SK-N-DZ (cell line): ENCODE data around the gene ELL.

ENCODE experiments used
- DNase-seq: peaks from one replicate; pipeline ENCODE4 v3.0.0-alpha.2; 2015; ENCODE audit warnings: low spot score

The ELL gene

DNA sequence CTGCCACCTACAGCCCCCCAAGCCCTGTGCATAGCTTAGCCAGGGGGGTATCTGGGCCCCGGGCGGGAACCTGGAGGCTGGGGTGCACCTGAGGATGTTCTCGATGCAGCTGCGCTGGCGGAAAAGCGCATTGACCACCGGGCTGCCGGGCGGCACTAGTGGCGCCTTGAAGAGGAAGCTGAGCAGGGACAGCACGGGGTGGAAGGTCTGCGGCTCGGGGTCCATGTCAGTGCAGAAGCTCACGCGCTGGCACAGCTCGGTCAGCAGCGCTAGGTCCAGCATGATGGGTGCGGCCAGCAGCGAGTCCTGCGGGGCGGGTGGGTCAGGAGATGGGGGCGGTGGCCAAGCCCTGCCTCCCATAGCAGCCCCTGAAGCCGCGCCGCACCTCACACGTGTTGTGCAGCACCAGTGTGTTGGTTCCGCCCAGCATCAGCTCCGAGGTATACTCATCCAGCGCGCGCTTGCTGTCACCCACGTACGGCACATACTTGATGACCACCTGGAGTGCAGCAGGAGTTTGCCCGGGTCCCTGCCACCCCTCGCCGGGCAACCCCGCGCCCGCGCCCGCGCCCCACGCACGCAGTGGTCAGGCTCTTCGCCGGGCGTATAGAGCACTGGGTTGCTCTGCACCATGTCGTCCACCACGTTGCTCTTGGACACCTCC, 86.6 kb downstream of the ELL start:
- no peak for DNase-seq

DNA sequence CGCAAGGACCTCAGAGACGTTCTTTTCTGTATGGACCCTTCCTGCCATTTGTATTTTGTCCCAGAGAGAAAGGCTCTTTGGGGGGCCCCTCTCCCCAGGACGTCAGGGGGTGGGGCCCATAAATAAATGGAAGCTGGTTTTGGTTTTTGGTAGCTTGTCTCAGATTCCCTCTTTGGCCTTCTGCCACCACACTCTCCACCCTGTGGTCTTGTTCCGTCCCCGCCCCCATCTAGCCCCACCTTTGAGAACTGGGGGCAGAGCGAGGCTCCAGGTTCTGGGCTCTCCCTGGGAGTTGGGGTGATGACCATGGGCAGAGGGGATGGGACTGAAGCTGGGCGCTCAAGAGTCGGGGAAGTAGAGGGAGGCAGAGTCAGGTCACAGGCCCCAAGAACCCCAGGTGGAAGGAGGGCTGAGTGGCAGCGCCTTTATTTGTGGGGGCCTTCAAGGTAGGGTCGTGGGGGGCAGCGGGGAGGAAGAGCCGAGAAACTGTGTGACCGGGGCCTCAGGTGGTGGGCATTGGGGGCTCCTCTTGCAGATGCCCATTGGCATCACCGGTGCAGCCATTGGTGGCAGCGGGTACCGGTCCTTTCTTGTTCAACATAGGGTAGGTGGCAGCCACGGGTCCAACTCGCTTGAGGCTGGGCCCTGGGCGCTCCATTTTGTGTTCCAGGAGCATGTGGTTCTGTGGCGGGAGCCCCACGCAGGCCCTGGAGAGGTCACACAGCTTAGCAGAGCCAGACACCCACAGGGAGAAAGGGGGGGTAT, 87.3 kb downstream of the ELL start:
- DNase-seq = no peak

- no peak for DNase-seq
These were observed 88.0 kb downstream of the ELL start for GRCh38 chr19:18433735-18434398.

GRCh38 chr19:18433015-18433691, 88.7 kb downstream of the ELL start:
- no peak for DNase-seq

- no peak for DNase-seq
These were observed 89.4 kb downstream of the ELL start for GRCh38 chr19:18432275-18433014.

DNA sequence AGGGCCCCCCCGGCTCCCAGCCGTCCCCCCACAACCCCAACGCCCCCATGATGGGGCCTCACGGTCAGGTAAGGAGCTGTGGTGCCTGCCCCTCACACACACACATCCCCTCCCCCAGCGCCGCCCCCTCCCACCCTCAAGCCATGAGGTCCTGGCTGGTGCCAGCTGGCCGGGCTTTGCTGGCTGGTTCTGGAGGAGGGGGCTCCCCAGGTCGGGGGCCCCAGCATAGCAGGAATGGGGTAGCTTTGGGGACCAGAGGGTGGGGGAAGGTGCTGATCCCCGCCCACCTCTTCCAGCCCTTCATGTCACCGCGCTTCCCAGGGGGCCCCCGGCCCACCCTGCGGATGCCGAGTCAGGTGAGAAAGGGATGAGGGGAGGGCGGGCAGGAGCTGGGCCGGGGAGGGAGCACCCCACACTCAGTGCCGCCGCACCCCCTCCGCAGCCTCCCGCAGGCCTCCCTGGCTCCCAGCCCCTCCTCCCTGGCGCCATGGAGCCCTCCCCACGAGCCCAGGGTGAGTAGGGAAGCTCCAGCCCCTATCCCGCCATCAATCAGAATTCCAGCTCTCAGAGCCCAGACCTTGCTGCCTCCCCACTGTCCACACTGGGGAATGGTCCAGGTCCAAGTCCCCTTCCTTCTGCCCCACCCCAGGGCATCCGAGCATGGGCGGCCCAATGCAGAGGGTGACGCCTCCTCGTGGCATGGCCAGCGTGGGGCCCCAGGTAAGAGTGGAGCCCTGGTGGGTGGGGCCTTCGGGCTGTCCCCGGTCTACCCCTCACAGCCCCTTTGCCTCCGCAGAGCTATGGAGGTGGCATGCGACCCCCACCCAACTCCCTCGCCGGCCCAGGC, 90.3 kb downstream of the ELL start:
- no peak for DNase-seq

- no peak for DNase-seq
These were observed 91.3 kb downstream of the ELL start for GRCh38 chr19:18430417-18431144.

DNA sequence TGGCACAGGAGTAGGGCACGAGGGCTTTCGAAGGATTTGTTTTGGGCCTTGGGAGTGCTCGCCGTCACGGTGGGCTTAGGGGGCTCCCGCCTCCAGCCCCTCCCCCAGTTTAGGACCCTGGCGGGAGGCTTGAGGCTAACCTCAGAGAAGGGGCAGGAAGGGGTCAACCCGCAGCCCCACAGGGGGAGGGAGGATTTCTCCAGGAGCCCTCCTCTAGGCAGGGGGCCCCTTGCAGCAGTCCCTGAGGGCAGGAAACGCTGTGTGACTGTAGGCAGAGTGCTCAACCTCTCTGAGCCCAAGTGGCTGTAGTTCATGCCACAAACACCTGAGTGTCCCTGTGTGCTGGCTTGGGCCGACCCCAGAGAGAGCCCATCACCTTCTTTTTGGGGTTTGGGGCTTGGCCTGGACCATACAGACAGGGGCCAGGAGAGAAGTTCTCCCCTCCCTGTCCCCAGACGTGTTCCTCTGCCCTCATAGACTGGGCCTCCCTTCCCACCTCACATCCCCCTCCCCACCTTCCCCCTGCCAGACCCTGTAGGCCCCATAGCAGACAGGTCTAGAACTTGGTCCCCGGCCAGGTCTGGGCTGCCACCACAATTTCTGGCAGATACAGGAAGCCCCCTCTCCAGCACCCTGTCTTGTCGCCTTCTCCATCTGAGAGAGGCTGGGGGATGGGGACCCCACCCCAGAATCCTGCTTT, 92.0 kb downstream of the ELL start:
- no peak for DNase-seq

DNA sequence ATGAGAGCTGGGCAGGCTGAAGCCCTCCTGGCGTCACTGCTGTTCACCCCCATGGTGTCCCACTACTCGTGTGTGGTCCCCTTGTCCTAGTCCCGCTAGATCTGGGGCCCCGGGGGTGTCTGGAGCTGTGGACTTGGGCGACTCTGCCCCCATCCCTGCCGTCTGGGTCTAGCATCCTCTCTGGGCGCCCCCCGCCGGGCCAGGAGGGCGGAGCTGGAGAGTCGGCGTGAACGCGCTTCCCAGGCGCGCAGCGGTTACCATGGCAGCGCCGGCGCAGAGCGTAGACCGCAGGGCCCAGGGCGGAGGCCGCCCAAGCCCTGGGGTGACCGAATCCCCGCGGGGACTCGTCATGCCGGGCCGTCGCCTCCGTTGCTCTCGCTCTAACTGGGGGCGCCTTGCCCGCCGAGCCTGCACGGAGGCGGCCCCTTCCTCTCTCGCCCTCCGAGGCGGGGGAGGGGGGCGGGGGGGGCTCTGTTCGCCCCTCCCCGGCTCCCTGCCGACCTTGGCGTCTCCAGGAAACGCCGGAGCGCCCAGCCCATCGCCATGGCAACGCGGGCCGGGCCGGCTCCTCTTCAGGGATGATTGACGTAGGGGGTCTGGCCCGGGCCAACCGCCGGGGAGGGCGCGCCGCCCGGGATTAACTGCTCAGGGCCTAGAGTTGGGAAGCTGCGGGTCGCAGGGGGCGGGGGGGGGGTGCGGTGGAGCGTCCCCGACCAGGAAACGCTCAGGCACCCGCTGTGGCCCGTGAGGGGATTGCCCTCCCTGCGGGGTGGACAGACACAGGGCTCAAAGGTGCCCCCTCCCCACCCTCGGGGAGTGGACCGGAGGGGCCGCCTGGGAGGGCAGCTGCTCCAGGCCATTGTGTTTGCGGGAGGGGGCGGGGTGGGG, 92.8 kb downstream of the ELL start:
- peak; percentile 85 for DNase-seq

DNA sequence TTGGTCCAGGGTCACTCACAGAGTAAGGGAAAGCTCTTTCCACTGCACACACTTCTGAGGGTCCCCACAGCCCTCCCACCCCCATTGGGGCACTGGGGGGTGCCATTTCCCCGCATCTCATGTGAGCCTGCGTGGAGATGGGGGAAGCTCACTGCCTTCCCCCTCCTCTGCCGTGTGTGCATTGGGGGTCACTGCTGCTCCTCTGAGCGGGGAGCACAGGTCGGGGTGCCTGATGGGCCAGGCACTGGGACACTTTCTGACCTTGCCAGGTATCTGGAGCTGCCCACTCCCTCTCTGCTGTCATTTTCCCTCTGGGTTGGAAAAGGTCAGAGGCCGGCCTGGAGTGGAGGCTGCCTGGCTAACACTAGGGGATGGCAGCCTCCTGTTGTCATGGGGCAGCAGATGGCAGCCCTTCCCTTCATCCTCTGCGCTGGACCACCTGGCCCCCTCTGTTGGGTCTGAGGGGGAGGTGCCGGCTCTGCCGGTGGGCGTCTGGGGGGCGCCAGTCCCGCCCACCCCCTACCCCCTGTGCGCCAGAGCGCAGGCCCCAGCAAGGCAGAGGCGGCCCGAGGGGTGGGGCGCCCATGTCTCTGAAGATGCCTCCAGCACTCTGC, 93.6 kb downstream of the ELL start:
- DNase-seq = peak; percentile 57

DNA sequence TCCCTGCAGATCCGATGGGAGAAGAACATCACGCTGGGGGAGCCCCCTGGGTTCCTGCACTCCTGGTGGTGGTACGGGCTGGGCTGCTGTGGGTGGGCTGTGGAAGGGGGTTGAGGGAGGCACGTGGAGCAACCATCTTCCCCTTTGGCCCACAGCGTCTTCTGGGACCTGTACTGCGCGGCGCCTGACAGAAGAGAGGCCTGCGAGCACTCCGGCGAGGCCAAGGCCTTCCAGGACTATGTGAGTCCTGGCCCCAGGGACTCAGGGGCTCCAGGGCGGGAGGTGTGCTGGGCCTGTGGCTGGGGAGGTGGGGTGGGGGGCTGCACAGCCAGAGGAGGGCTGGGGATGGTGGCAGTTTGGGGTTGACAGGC, 94.1 kb downstream of the ELL start:
- no peak for DNase-seq

GRCh38 chr19:18427080-18427742, 94.7 kb downstream of the ELL start:
- DNase-seq = no peak

DNA sequence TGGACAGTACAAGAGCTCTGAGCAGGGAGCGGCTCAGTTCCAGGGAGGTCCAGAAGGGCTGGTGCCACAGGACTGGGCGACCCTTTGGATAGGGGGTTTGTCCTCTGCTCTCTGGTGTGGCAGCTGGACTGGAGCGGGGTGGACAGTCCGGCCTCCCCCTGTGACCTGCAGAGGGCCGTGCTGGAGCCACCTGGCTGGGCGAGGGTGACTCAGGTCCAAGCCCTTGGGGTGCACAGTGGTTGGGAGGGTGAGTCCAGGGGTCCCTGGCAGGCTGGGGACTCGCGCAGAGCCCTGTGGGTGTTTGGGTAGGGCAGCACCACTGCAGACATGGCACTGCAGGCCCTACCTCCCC, 95.5 kb downstream of the ELL start:
- DNase-seq = no peak

DNA sequence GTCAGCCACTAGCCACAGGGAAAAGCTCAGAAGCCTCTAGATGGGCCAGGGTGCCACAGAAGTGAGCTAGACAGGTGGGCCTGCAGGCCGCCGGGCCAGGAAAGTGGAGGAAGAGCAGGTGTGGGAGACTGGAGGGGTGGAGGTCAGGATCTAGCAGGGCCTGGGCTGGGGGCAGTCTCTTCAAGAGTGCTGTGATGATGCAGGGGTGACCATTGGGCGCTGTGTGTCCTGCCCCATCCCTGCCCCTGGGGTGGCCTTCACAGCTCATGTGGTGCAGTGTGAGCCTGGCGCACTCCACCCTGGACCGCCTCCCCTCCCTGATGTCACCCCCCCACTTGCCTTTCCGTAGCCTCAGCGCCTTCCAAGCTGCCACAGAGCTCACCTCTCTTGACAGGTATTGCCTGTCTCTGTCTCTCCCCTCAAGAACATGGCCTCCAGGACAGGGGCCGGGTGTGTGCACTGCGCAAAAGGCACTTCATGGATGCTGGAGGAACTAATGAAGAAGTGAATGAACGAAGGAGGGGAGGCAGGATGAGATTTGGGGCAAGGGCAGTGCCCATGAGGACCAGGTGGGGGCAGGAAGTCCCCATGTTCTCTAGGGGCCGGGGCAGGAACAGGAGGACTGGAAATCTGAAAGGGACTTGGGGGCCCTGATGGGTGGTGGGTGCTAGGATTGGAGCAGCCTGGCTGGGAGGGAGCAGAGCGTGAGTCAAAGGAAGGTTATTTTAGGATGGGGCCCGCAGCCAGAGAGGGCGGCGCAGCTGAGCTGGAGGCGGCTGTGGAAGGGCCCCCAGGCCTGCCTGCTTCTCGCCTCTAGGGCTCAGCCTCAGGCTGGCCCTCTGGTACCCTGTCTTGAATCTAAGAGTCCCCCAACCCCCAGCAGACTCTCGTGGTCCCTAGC, 96.1 kb downstream of the ELL start:
- DNase-seq = no peak

DNA sequence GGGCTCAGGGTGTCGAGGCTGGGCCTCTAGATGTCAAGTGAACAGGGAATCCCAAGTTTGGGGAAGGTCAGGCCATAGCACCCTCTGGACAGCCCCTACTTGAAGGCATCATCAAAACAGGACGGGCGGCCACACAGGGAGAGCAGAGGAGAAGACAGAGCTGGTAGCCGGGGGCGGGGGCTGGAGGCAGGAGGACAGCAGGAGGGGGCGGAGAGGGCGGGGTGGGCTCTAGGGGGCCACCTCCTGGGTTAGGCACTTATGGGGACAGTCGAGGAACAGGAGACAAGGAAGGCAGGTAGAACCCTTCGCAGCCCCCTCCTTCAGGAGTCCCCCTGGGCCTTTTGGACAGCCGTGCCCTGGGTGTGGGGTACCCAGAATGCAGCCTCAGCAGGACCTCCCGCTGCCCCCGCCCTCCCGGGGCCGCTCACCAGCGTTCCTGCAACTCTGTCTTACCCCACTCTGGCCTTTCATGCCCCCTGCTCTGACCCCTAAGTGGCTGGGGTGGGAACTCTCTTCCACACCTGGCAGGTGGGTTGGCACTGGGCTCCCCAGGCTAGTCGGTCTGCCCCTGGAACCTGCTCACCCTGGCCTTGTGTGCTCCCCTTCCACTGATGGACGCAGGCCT, 96.9 kb downstream of the ELL start:
- no peak for DNase-seq
